Type B pancreatic cell (in vitro differentiated cells): ENCODE results near the gene NKAIN2. TPM values are rescaled to one million over a fixed set of nuclear protein-coding genes. Genes with fewer than 3 reads are reported as not detected.
"Not testable (repeated sequence)": the region's sequence is repeated elsewhere in the genome, so short reads cannot be mapped to it uniquely, and the experiment has no call there.

Experiments
- DNase-seq: peaks from one replicate; pipeline ENCODE4 v3.0.0; 2021; ENCODE audit warnings: mixed read lengths; ENCODE audit not compliant: unreplicated experiment; ENCODE audit errors: extremely low spot score
- H3K27ac Mint-ChIP-seq: 2 replicates; pipeline ENCODE4 v1.8.0; 2021; ENCODE audit warnings: mild to moderate bottlenecking, mixed read lengths
- H3K27me3 Mint-ChIP-seq: 2 replicates; pipeline ENCODE4 v1.8.0; 2021; ENCODE audit warnings: mixed read lengths
- H3K36me3 Mint-ChIP-seq: 2 replicates; pipeline ENCODE4 v1.8.0; 2021; ENCODE audit warnings: mixed read lengths
- H3K4me1 Mint-ChIP-seq: one replicate; pipeline ENCODE4 v1.8.0; 2021; ENCODE audit warnings: mixed read lengths; ENCODE audit not compliant: unreplicated experiment
- H3K4me3 Mint-ChIP-seq: 2 replicates; pipeline ENCODE4 v1.8.0; 2021; ENCODE audit warnings: mild to moderate bottlenecking, mixed read lengths
- H3K9me3 Mint-ChIP-seq: 2 replicates; pipeline ENCODE4 v1.8.0; 2021; ENCODE audit warnings: mixed read lengths
- total RNA-seq: library from RNA; stranded (reverse); gene quantifications from 2 replicates; pipeline ENCODE4 v1.2.1, GENCODE V29; 2021; ENCODE audit warnings: low replicate concordance
- TF ChIP-seq, protein P1 (sequence below): fragments of 200-600 bp; sonication (generic); conservative IDR thresholded peaks from 2 replicates; pipeline ENCODE4 v1.5.0; 2021; ENCODE audit warnings: antibody characterized with exemption, mild to moderate bottlenecking

NKAIN2 gene
- total RNA-seq, 1 donor from 2014 or later, result 1.7 TPM

DNA sequence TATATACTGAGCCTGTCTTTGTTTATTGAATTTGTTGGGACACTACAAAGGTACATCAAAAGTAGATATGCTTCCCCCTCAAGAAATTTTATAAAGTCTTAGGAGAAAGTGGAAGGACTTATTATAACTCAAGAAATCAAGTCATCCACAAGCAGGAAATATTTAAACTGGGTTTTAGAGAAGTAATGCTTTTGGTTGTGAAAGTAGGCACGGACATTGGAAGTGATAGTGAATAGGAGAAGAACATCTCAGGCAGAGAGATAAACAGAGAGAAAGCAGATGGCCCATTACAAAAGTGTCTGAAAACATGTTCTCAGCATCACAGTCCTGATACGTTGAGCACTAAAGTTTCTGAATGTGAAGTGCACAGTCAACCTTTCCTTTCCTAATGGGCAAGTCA lies 742.9 kb downstream of the NKAIN2 start:
- Mint-ChIP-seq H3K27me3 (no peaks in the 10 kb centered on the region), H3K27ac (no peak overlapping the region), H3K36me3 (no peaks in the 10 kb centered on the region), H3K9me3 (no peaks in the 10 kb centered on the region), H3K4me3 (no peak overlapping the region), H3K4me1 (no peaks in the 10 kb centered on the region)
- TF ChIP-seq, protein P1, sequence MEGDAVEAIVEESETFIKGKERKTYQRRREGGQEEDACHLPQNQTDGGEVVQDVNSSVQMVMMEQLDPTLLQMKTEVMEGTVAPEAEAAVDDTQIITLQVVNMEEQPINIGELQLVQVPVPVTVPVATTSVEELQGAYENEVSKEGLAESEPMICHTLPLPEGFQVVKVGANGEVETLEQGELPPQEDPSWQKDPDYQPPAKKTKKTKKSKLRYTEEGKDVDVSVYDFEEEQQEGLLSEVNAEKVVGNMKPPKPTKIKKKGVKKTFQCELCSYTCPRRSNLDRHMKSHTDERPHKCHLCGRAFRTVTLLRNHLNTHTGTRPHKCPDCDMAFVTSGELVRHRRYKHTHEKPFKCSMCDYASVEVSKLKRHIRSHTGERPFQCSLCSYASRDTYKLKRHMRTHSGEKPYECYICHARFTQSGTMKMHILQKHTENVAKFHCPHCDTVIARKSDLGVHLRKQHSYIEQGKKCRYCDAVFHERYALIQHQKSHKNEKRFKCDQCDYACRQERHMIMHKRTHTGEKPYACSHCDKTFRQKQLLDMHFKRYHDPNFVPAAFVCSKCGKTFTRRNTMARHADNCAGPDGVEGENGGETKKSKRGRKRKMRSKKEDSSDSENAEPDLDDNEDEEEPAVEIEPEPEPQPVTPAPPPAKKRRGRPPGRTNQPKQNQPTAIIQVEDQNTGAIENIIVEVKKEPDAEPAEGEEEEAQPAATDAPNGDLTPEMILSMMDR, result no peak
- DNase-seq, result no peak

DNA sequence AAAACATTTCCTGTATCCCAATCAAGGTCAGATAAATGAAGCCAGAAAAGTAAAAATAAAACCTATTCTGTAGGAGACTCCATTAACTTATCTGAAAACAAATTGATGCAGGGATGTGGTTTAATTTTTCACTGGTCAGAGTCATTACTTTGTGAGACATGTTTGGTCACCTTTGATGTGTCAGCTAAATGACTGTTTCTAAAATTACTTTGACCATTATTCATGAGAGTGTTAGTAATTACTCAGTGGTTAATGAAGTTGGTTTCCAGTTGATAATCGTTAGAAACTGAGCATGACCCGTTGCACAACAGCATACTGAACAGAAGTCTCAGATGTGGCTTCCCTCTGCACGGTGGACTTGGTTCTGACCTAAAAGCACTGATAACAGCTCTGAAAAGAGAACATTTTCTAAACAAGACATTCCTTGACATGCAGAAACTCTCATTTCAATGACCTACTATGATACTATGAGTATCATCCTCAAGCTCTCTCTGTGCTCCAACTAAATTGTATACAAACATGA lies 748.1 kb downstream of the NKAIN2 start:
- TF ChIP-seq, protein P1, result no peak
- H3K4me3 Mint-ChIP-seq, result no peak overlapping the region
- H3K9me3 Mint-ChIP-seq, result peaks cover 5% of the 10 kb centered on the region
- DNase-seq, result no peak
- H3K4me1 Mint-ChIP-seq, result no peaks in the 10 kb centered on the region
- H3K36me3 Mint-ChIP-seq, result no peaks in the 10 kb centered on the region
- no peak overlapping the region for H3K27ac Mint-ChIP-seq
- H3K27me3 Mint-ChIP-seq, result peaks cover 3% of the 10 kb centered on the region

DNA sequence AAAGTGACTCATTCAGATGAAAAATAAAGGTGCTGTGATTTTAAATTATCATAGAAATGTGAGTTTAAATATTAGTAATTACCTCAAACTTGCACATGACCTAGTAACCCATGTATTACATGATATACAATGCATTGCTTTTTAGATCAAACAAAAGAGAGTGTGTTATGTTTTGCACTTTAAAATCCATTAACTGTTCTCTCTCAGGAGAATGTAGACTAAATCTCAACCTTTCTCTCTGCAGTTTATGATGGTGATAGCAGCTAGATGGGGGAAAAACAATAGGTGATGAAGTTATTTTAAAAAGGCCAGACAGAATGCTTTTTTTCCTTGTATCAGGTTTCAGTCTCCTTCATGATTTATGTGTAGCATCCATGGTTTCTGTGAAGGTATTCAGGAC lies 754.2 kb downstream of the NKAIN2 start:
- Mint-ChIP-seq H3K4me1 (peaks cover 8% of the 10 kb centered on the region), H3K4me3 (no peak overlapping the region), H3K36me3 (no peaks in the 10 kb centered on the region), H3K9me3 (peaks cover 5% of the 10 kb centered on the region), H3K27me3 (peaks cover 3% of the 10 kb centered on the region), H3K27ac (no peak overlapping the region)
- TF ChIP-seq, protein P1, result no peak
- no peak for DNase-seq

GRCh38 chr6:124560078-124560477 lies 756.4 kb downstream of the NKAIN2 start:
- not testable (repeated sequence) for DNase-seq, H3K27me3 Mint-ChIP-seq, H3K4me1 Mint-ChIP-seq, H3K27ac Mint-ChIP-seq, H3K36me3 Mint-ChIP-seq, H3K4me3 Mint-ChIP-seq, H3K9me3 Mint-ChIP-seq

- H3K4me1 Mint-ChIP-seq, result peaks cover 8% of the 10 kb centered on the region
- H3K27me3 Mint-ChIP-seq, result peaks cover 2% of the 10 kb centered on the region
- no peak for DNase-seq
- no peaks in the 10 kb centered on the region for H3K36me3 Mint-ChIP-seq
- TF ChIP-seq, protein P1, result no peak
- no peak overlapping the region for H3K4me3 Mint-ChIP-seq
- no peak overlapping the region for H3K27ac Mint-ChIP-seq
- H3K9me3 Mint-ChIP-seq, result peaks cover 3% of the 10 kb centered on the region
Measured at GRCh38 chr6:124560873-124561567, 757.4 kb downstream of the NKAIN2 start.

DNA sequence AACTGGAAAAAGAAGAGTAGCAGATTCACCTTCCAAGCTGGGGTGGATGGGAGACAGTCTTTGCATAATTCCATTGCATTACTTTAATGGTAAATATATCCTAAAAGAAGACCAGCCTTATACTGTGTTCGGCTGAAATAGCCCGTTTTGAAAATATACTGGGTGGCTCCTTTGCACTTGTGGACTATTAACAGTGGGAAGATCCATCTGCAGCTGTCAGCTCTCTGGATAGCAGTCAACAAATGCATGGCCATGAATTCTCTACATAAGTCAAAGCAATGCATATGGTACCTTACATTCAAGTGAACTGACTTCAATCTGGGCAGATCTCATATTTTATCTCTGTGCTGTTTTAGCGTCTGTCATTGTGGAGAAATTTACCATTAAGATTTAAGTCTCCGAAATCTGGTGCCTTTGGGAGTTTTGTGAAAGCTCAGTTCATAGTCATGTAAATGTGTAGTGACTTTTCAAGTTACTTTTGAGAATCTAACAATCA lies 758.0 kb downstream of the NKAIN2 start:
- Mint-ChIP-seq H3K4me3 (no peak overlapping the region), H3K4me1 (peaks cover 8% of the 10 kb centered on the region), H3K27ac (no peak overlapping the region), H3K9me3 (no peaks in the 10 kb centered on the region), H3K36me3 (no peaks in the 10 kb centered on the region), H3K27me3 (no peaks in the 10 kb centered on the region)
- TF ChIP-seq, protein P1, result no peak
- no peak for DNase-seq

GRCh38 chr6:124564125-124564524 lies 760.5 kb downstream of the NKAIN2 start:
- not testable (repeated sequence) for H3K27ac Mint-ChIP-seq, H3K4me1 Mint-ChIP-seq, H3K36me3 Mint-ChIP-seq, H3K9me3 Mint-ChIP-seq, H3K4me3 Mint-ChIP-seq, DNase-seq, H3K27me3 Mint-ChIP-seq
